ENCODE results near the gene SMG6.

DNA sequence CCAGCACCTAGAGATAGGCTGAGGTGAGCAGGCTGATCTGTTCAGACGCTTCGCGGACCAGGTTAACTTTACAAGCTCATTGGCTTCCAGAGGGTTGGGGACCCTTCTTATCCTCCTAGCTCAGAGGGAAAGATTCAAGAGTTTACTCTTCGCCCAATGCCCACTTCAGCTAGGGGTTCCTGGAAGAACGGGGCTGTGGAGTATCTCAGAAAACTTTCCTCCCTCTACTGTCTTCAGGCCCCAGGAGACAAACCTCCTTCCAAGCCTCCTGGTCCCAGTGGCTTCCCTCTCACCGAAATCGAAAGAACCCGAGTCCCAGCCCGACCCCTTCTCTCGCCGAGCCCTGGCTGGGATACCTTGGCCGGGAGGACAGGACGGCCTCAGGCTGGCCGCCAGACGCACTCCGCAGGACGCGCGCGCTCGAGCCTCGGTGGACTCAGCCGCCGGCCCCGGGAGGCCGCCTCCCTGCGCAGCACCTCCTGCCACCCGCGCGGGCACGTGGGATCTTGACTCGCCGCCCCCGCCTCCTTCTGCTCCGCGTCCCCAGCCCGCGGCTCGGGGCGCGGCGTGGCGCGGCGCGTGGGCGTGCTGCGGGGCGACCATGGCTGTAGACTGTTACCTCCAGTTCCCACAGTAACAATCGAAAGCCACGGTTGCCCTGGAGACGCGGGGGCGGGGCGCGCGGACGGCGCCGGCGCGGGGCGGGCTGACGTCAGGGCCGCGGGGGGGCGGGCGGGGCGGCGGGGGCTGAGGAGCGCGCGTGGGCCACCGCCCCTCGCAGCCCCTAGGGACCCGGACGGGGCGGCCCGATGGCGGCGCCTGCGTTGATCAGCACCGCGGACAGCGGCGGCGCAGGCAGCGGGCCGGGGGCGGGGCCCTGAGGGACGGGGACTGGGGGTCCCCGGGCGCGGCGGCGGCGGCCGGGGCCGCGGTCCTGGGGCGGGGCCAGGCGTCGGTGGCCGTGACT lies 254.0 kb downstream of the SMG6 start:
- TF ChIP-seq CTCF (IDR thresholded peaks at IDR 0.05), result no peak
- TF ChIP-seq EZH2 (IDR thresholded peaks at IDR 0.05; ENCODE audit: borderline replicate concordance, insufficient read depth, low read depth, low read length, poor library complexity, severe bottlenecking), result no peak

Data from B cell (primary cell).